Smooth muscle cell (in vitro differentiated cells): ENCODE measurements around the gene NCMAP. TPM values are rescaled to one million over a fixed set of nuclear protein-coding genes. Genes with fewer than 3 reads are reported as not detected.
"Not testable (repeated sequence)": the region's sequence is repeated elsewhere in the genome, so short reads cannot be mapped to it uniquely, and the experiment has no call there.

Experiments
- DNase-seq: peaks from one replicate; lab custom pipeline; 2025; ENCODE audit not compliant: unreplicated experiment; lab: John Stamatoyannopoulos, UW
- H2AFZ ChIP-seq: fragments of 200-600 bp; sonication (generic); 2 replicates; pipeline ENCODE4 v1.6.0; 2016; ENCODE audit warnings: antibody characterized with exemption, low read depth, mild to moderate bottlenecking
- H3F3A ChIP-seq: fragments of 200-600 bp; sonication (generic); 2 replicates; pipeline ENCODE4 v1.6.0; 2017; ENCODE audit warnings: antibody characterized with exemption, low read depth
- H3K27ac ChIP-seq: fragments of 200-600 bp; sonication (generic); 2 replicates; pipeline ENCODE4 v1.5.1; 2016; ENCODE audit warnings: low read depth, mild to moderate bottlenecking
- H3K27me3 ChIP-seq: fragments of 200-600 bp; sonication (generic); 2 replicates; pipeline ENCODE4 v1.6.1; 2016; ENCODE audit warnings: low read depth, mild to moderate bottlenecking
- H3K36me3 ChIP-seq: fragments of 200-600 bp; sonication (generic); 2 replicates; pipeline ENCODE4 v1.5.1; 2016; ENCODE audit warnings: low read depth
- H3K4me1 ChIP-seq: fragments of 200-600 bp; sonication (generic); 2 replicates; pipeline ENCODE4 v1.5.1; 2016; ENCODE audit warnings: low read depth
- H3K4me2 ChIP-seq: fragments of 200-600 bp; sonication (generic); 2 replicates; pipeline ENCODE4 v1.6.0; 2016; ENCODE audit warnings: mild to moderate bottlenecking
- H3K4me3 ChIP-seq: fragments of 200-600 bp; sonication (generic); 2 replicates; pipeline ENCODE4 v1.5.1; 2016; ENCODE audit warnings: mild to moderate bottlenecking
- H3K79me2 ChIP-seq: fragments of 200-600 bp; sonication (generic); 2 replicates; pipeline ENCODE4 v1.6.0; 2016; ENCODE audit warnings: low read depth, mild to moderate bottlenecking
- H3K9ac ChIP-seq: fragments of 200-600 bp; sonication (generic); 2 replicates; pipeline ENCODE4 v1.6.0; 2016; ENCODE audit warnings: low read depth
- H3K9me3 ChIP-seq: fragments of 200-600 bp; sonication (generic); replicated peaks from 2 replicates; pipeline ENCODE4 v1.5.1; 2016; ENCODE audit warnings: low read depth
- H4K20me1 ChIP-seq: fragments of 200-600 bp; sonication (generic); 2 replicates; pipeline ENCODE4 v1.6.0; 2016; ENCODE audit warnings: low read depth
- CTCF ChIP-seq: fragments of 200-600 bp; sonication (generic); IDR thresholded peaks from 2 replicates; pipeline ENCODE4 v1.5.1; 2017; ENCODE audit warnings: borderline replicate concordance, mild to moderate bottlenecking, antibody characterized with exemption; ENCODE audit not compliant: insufficient read depth, poor library complexity, severe bottlenecking
- WGBS: methylation state at CpG from one replicate; pipeline ENCODE4 v1.1.7; 2016; ENCODE audit warnings: low lambda C conversion rate; 5-methylcytosine and 5-hydroxymethylcytosine counted together
- polyA plus RNA-seq: library from polyadenylated mRNA; unstranded; fragments of >200 nt; fragmentation: Nextera tagmentation; extraction: Ambion mirVana; gene quantifications from 2 replicates; pipeline ENCODE4 v1.2.1, GENCODE V29; 2016
- total RNA-seq: library from RNA; depleted of rRNA; stranded (reverse); fragments of >200 nt; gene quantifications from 2 replicates; pipeline ENCODE4 v1.2.3, GENCODE V29; 2014

Gene NCMAP
- total and polyA plus RNA-seq, 2 experiments from 2014 or later, result not detected

GRCh38 chr1:24516506-24516905 is 39.4 kb upstream of the NCMAP start:
- Histone ChIP-seq H3K36me3 (no peaks in the 10 kb centered on the region), H3F3A (no peaks in the 10 kb centered on the region), H3K79me2 (peaks cover 4% of the 10 kb centered on the region), H4K20me1 (peaks cover 32% of the 10 kb centered on the region), H3K9me3 (no peaks in the 10 kb centered on the region), H3K9ac (no peak overlapping the region), H3K4me2 (no peak overlapping the region), H3K4me3 (no peak overlapping the region), H2AFZ (no peak overlapping the region), H3K27me3 (no peaks in the 10 kb centered on the region), H3K27ac (no peak overlapping the region), H3K4me1 (no peaks in the 10 kb centered on the region)
- no peak for DNase-seq
- TF ChIP-seq CTCF, result no peak
- WGBS, result 95% methylated on average over 12 of the region's 12 CpGs

- H3K36me3 ChIP-seq, result no peaks in the 10 kb centered on the region
- no peaks in the 10 kb centered on the region for H3F3A ChIP-seq
- no peak overlapping the region for H3K4me3 ChIP-seq
- H3K27me3 ChIP-seq, result no peaks in the 10 kb centered on the region
- H3K4me2 ChIP-seq, result no peak overlapping the region
- DNase-seq, result no peak
- H3K79me2 ChIP-seq, result no peaks in the 10 kb centered on the region
- H2AFZ ChIP-seq, result no peak overlapping the region
- peaks cover 18% of the 10 kb centered on the region for H4K20me1 ChIP-seq
- H3K9me3 ChIP-seq, result no peaks in the 10 kb centered on the region
- no peaks in the 10 kb centered on the region for H3K4me1 ChIP-seq
- no peak for TF ChIP-seq CTCF
- no peak overlapping the region for H3K27ac ChIP-seq
- H3K9ac ChIP-seq, result no peak overlapping the region
- 99% methylated on average over 4 of the region's 4 CpGs for WGBS
These were observed 38.0 kb upstream of the NCMAP start for GRCh38 chr1:24517898-24518297.

- not testable (repeated sequence) for H3F3A ChIP-seq, H3K27ac ChIP-seq, H3K4me3 ChIP-seq, H3K9ac ChIP-seq, H3K9me3 ChIP-seq, H3K36me3 ChIP-seq, H2AFZ ChIP-seq, H4K20me1 ChIP-seq, H3K79me2 ChIP-seq, H3K4me2 ChIP-seq, H3K27me3 ChIP-seq, H3K4me1 ChIP-seq, DNase-seq
- WGBS, result 93% methylated on average over 4 of the region's 5 CpGs
These were observed 35.6 kb upstream of the NCMAP start for GRCh38 chr1:24520282-24520681.

GRCh38 chr1:24525606-24526005 is 30.3 kb upstream of the NCMAP start:
- peaks cover 7% of the 10 kb centered on the region for H3F3A ChIP-seq
- no peak overlapping the region for H3K4me3 ChIP-seq
- no peaks in the 10 kb centered on the region for H3K36me3 ChIP-seq
- H4K20me1 ChIP-seq, result peaks cover 15% of the 10 kb centered on the region
- H3K4me1 ChIP-seq, result no peaks in the 10 kb centered on the region
- TF ChIP-seq CTCF, result no peak
- H3K9ac ChIP-seq, result no peak overlapping the region
- H2AFZ ChIP-seq, result no peak overlapping the region
- 30% methylated on average over 6 of the region's 6 CpGs for WGBS
- no peak for DNase-seq
- H3K4me2 ChIP-seq, result no peak overlapping the region
- H3K79me2 ChIP-seq, result no peaks in the 10 kb centered on the region
- no peaks in the 10 kb centered on the region for H3K9me3 ChIP-seq
- H3K27me3 ChIP-seq, result no peaks in the 10 kb centered on the region
- H3K27ac ChIP-seq, result no peak overlapping the region
